Measurements from ENCODE around the gene HTT.

Gene HTT

DNA sequence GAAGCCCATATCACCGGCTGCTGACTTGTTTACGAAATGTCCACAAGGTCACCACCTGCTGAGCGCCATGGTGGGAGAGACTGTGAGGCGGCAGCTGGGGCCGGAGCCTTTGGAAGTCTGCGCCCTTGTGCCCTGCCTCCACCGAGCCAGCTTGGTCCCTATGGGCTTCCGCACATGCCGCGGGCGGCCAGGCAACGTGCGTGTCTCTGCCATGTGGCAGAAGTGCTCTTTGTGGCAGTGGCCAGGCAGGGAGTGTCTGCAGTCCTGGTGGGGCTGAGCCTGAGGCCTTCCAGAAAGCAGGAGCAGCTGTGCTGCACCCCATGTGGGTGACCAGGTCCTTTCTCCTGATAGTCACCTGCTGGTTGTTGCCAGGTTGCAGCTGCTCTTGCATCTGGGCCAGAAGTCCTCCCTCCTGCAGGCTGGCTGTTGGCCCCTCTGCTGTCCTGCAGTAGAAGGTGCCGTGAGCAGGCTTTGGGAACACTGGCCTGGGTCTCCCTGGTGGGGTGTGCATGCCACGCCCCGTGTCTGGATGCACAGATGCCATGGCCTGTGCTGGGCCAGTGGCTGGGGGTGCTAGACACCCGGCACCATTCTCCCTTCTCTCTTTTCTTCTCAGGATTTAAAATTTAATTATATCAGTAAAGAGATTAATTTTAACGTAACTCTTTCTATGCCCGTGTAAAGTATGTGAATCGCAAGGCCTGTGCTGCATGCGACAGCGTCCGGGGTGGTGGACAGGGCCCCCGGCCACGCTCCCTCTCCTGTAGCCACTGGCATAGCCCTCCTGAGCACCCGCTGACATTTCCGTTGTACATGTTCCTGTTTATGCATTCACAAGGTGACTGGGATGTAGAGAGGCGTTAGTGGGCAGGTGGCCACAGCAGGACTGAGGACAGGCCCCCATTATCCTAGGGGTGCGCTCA is 165.8 kb downstream of the HTT start:
- no peak for DNase-seq

DNA sequence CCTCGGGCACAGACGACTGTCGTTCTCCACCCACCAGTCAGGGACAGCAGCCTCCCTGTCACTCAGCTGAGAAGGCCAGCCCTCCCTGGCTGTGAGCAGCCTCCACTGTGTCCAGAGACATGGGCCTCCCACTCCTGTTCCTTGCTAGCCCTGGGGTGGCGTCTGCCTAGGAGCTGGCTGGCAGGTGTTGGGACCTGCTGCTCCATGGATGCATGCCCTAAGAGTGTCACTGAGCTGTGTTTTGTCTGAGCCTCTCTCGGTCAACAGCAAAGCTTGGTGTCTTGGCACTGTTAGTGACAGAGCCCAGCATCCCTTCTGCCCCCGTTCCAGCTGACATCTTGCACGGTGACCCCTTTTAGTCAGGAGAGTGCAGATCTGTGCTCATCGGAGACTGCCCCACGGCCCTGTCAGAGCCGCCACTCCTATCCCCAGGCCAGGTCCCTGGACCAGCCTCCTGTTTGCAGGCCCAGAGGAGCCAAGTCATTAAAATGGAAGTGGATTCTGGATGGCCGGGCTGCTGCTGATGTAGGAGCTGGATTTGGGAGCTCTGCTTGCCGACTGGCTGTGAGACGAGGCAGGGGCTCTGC is 166.5 kb downstream of the HTT start:
- DNase-seq, result no peak

DNA sequence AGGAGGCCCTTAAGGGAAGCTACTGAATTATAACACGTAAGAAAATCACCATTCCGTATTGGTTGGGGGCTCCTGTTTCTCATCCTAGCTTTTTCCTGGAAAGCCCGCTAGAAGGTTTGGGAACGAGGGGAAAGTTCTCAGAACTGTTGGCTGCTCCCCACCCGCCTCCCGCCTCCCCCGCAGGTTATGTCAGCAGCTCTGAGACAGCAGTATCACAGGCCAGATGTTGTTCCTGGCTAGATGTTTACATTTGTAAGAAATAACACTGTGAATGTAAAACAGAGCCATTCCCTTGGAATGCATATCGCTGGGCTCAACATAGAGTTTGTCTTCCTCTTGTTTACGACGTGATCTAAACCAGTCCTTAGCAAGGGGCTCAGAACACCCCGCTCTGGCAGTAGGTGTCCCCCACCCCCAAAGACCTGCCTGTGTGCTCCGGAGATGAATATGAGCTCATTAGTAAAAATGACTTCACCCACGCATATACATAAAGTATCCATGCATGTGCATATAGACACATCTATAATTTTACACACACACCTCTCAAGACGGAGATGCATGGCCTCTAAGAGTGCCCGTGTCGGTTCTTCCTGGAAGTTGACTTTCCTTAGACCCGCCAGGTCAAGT is 167.5 kb downstream of the HTT start:
- no peak for DNase-seq

DNA sequence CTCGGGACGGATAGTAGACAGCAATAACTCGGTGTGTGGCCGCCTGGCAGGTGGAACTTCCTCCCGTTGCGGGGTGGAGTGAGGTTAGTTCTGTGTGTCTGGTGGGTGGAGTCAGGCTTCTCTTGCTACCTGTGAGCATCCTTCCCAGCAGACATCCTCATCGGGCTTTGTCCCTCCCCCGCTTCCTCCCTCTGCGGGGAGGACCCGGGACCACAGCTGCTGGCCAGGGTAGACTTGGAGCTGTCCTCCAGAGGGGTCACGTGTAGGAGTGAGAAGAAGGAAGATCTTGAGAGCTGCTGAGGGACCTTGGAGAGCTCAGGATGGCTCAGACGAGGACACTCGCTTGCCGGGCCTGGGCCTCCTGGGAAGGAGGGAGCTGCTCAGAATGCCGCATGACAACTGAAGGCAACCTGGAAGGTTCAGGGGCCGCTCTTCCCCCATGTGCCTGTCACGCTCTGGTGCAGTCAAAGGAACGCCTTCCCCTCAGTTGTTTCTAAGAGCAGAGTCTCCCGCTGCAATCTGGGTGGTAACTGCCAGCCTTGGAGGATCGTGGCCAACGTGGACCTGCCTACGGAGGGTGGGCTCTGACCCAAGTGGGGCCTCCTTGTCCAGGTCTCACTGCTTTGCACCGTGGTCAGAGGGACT is 168.8 kb downstream of the HTT start:
- no peak for DNase-seq

DNA sequence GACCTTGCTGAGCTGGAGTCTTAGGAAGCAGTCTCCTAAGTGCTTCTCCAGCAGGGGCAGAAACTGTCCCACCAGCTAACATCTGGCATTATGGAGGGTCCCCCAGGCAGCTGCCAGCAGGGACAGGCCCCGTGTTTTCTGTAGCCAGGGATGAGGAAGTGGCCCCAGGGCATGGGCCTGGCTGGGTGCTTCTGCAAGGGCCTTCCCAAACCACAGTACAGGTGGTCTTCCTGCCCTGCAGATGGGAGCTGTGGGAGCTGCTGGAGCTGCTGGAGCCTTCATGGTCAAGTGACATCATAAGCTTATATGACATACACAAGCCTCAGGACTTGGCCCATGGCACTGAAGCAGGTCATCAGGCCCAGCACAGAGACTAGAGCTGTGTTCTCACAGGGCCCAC is 169.5 kb downstream of the HTT start:
- no peak for DNase-seq

DNA sequence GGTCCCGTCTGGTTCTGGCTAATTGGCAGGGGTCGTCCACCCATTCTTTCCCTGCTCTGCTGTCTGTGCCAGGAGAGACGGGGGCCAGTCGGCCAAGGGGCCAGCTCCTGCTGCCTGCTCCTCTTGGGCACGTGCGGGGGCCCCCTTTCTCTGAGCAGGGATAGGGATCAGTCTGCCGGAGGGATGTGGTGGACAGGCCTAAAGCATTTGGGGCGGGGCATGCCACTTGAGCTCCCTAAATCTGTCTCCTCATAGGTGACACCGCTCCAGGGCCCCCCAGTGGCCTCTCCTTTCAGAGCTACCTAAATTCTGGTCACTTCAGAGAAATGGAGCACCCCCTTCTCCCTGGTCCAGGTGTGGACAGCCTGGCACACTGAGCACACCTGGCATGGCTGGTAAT is 170.3 kb downstream of the HTT start:
- DNase-seq, result no peak

DNA sequence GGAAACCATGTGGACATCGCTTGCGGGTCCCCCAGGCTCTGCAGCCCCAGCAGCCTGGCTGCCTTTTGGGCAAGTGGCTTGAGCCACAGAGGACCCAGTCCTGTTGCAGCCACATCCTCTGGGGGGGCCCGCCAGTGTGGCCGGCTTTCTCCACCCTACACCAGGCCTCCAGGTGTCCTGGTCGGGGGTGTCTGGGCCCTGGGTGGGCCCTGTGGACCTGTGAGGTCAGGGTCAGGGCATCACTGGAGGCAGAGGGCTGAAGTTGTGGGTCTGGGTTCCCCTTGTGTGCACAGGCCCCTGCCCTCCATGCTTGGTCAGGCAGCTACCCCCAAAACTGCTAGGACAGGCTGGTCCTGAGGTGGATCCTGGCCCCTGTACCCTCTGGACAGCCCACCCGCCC is 171.2 kb downstream of the HTT start:
- no peak for DNase-seq

DNA sequence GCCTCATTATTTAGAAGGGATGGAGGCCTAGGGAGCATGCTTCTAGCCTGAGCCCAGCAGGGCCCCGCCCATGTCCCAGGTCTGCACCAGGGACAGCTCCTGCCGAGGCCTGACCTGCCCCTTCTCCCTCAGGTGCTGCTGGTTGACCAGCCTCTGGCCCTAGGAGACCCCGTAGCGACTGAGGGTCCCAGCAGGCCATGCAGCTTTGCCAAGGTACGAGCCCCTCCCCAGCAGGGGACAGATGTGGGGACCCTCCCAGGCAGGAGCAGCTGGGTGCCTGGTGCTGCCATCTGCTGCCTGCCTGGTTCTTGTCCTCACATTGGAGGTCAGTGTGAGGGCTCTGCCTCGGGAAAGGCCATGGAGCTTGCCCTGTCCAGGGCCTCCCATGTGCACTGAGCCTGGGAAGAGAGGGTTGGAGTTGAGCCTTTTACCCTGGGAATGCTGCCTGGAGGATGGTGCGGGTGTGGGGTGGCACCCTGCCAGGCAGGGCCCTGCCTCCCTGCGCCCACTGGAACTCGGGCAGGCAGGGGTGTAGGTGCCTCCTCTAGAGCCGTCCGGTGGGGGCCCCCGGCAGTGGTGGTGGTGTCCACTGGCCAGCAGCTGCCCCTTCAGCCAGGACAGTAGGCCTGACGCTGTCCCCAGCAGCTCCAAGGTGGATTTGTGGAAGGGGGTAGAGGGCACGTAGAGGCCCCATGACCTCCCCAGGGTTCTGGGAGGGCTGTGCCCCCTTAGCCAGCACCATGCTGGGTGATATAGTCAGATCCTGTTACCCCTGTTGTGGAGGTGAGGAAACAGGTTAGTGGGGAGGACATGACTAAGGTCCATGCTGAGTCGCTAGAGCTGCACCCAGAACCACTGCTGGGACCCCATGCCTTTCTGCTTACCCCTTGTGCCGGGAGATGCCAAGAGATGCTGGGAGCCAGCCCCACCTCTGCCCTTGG is 172.2 kb downstream of the HTT start:
- no peak for DNase-seq

DNA sequence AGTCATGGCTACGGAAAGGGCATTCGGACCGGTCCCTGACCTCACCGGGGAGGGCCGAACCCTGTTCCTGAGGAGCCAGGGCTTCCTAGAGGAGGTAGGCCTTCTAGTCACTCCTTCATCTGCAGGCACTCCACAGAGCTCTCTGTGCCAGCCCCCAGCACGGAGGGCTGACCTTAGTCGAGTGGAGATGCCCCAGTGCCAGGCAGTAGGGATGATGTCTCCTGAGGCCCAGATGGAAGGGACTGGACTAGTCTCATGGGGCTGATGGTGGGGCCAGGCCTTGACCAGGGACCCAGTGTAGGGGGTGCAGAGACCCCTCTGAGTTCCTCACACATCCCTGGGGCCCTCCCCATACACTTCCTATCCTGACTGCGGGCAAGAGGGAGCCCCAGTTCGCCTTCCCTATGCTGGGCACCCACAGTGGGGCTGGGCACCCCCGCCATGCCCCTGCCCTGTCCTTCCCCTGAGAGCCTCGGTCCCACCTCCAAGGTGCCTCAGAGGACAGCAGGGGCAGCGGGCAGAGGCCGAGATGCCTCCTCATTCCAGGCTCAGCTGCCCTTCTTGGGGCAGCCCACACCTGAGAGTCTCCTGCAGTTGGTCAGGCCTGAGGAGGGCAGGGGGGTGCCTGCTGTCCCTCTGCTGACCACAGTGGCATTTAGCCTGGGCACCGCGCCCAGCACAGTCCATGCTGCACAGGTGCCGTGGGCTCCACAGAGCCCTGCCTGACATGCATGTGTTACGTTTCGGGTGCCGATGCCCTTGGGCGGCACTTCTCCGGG is 173.1 kb downstream of the HTT start:
- no peak for DNase-seq

DNA sequence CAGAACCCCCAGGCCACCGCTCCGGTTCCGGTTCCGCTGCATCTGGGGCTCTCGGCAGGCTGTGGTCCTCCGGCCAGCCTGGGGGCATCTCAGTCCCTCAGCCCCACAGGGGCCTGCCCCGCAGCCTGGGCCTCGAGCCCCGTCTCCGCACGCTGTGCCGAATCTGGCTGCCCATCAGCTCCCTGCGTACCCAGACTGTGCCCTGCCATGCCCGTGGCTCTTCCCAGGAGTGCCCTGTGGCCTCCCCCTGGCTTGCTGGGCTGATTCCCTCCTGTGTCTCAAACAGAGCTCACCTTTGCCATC is 173.6 kb downstream of the HTT start:
- no peak for DNase-seq

DNA sequence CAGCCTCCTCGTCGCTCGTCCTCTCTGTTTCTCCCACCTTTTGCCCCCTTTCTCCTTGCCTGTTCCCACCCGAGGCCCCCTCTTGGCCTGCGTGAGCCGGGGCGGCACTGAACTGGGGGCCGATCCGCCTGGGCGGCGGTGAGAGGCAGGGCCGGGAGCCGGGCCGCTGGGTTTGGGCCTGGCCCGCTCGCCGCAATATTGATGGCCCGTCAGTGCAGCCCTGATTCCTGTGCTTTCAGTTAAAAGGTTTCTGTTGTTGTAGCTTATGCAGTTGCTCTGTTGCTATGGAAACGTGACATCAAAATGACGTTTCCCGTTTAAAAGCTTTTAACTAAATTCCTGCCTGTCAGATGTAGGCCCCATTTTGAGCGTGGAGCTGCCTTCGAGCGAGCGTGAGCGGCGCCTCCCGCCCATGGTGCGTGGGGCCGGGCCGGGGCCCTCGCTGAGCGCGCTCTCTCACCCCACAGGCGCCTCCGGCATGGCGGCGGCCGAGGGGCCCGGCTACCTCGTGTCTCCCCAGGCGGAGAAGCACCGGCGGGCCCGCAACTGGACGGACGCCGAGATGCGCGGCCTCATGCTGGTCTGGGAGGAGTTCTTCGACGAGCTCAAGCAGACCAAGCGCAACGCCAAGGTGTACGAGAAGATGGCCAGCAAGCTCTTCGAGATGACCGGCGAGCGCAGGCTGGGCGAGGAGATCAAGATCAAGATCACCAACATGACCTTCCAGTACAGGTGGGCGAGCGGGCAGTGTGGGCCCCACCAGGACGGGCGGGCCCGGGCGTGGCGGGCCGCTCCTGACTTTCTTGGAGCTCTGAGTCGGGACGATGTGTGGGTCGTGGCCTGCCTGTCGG is 174.6 kb downstream of the HTT start, which contains the start of gene MSANTD1:
MSANTD1 (plus strand) TSS at position 349 of the 851 bp plus-strand sequence; CDS start at position 413, 64 bp downstream.
- DNase-seq, result no peak

DNA sequence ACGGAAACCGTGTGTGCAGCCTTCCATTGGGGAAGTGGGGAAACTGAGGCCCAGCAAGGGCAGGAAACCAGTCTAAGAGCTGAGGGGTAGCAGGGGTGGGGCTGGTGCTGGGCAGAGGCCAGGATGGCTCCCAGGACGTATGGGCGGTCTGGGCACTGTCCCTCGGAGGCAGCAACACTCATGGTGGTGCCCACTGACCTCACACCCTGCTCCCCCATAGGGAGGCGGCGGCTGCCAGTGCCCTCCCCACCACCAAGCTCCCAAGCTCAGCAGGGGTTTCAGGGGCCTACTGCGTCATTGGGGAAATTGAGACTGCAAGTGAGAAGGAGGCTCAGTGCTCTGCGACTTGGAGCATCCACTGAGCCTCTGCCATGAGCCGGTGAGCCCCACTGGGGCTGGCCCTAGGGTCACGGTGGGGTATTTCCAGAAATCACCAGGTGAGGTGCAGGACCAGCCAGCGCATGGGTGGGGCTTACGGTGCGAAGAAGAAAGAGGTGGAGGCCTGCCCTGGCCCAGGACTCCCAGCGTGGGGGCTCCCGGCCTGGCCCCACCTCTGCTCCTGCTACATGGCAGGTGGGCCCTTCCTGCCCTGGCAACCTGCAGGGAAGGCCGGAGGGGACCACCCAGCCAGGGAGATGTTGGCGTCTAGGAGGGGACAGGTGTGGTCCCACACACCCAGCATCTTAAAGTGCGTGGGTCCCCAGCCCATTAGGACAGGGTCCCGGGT is 175.4 kb downstream of the HTT start:
- no peak for DNase-seq

DNA sequence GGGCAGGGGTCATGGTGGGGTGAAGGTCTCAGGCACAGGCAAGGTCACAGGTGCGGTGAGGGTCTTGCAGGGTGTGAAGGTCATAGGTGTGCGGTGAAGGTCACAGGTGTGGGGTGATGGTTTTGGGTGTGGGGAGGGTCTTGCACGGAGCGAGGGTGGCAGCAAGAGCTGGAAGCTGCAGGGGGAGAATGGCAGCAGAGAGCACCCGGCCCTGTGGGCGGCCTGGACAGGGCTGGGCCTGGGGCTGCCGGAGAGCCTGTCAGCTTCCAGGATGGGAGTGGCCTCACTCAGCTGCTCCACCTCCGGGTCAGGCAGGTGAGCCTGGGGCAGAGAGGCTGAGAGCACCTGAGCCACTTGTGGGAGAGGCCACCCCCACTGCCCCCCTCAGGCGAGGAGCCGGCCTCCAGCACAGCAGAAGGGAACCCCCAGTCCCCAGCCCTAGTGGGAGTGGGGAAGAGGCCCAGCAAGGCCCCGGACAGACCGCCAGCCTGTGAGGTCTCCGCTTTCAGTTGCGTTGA is 176.0 kb downstream of the HTT start:
- DNase-seq, result no peak

DNA sequence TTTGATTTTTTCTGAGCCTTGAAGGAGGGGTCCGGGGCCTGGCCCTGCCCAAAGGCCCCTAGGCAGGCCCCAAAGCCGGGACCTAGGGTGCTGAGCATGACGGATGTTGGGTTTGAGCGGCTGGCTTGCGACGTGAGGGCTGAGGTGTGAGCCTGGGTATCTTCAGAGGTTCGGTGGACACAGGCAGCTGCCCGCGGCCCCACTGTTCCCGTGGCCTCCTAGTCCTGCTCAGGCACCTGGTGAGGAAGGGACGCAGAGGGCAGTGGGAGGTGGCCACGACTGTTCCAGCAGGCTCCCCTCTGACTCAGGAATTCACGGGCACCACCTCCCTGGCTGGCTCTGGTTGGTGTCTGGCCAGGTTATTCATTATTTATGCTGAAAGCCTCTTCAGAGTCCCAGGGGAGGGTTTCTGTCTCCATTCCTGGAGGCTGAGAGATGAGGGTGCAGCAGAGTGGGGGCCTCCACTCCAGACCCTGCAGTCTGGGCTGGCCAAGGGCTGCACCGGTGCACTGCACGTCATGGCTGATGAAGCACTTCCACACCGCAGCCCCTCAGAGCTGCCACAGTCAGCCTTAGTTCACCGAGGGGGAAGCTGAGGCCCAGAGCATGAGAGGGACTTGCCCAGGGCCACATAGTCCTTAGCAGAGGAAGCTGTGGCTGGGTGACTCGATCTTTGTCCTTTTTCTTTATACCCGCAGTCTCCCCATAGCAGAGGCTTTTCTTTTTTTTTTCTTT is 176.6 kb downstream of the HTT start:
- no peak for DNase-seq

DNA sequence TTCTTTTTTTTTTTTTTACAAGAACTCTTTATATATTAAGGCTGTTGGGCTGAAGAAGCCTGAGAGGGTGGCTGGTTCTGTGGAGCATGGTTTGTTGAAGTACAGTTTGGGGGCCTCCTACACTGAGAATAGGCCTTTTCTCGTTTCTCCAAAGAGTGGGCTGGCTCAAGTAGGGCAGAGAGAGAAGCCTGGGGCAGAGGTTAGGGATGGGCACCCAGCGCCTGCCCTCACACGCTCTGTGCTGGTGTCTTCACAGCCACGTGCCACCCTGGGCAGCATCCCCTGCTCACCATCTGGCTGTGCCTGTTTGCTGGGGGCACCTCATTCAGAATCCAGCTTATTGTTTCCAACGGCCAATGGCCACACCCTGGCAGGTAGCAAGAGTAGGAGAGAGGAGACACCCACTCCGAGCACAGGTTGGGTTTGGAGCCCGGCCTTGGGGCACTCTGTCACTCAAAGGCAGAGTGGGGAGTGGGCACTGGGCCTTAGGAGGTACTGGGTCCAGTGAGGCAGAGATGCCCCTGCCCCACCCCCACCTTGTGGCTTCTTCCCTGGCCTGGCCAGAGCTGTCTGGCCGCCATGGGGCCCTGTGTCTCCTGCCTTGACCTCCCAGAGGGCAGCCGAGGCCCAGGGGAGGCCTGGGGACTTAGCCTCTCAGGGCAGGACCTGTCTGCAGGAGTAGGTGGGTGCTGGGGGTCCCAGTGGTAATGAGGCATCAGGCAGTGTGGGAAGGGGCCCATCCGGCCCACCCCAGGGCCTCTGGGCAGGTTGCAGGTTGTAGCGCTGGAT is 177.4 kb downstream of the HTT start:
- DNase-seq, result no peak

DNA sequence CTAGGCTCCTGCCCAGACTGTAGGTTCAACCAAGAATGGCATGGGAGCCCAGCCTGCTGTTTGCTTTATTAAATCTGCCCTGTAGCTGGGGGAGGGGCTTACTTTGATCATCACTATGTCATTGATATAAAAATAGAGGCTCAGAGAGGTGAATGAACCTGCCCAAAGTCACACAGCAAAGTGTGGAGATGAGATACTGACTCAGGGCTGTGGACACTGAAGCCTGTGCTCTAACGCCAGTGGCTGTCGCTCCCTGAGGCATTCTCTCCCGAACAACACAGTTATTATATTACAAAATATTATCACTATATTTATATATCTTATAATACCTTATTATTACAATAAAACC is 178.0 kb downstream of the HTT start:
- DNase-seq, result no peak

DNA sequence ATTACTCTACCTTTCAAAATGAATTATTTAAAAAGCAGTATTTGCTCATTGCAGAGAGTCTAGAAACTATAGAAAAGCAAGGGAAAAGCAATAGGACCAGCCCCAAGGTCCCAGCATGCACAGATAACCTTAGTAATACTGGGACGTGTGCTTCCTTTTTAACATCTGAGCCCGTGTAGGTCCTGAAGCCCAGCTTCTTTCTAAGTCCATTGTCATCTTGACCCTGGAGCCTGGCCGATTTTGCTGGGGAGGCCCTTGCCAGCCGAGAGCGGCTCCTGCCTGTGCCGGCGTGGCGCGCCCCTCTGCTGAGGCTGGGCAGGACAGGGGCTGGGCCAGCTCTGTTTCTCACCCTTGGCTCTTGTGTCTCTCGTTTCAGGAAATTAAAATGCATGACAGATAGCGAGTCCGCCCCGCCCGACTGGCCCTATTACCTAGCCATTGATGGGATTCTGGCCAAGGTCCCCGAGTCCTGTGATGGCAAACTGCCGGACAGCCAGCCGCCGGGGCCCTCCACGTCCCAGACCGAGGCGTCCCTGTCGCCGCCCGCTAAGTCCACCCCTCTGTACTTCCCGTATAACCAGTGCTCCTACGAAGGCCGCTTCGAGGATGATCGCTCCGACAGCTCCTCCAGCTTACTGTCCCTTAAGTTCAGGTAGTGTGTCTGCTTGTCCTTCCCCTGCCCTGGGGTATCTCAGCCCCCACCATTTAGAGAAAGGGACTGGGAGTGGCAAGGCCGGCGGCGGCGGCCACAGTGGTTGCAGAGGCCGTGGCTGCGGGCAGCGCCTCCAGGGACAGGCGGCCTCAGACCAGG is 178.6 kb downstream of the HTT start:
- no peak for DNase-seq

Data from NCI-H446 treated with DMSO at 0.1 percent for 48 hours (cell line).